ENCODE measurements around the gene VPS35.

Gene VPS35

DNA sequence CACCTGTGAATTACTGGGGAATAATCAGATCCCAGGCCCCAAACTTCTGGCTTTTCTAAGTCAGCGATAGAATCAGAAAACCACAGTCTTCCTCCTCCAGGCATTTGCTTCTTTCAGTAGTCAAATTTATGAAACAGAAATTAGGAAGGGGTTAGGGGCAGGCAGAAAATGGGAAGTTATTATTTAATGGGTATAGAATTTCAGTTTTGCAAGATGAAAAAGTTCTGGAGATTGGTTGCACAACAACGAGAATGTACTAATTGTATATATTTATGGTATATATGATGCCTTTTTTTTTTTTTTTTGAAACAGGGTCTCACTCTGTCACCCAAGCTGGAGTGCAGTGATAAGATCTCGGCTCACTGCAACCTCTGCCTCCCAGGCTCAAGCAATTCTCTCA lies 23.9 kb upstream of the VPS35 start:
- Histone ChIP-seq H3K27me3 (ENCODE audit: control insufficient read depth in 1 of 2, insufficient read depth in 2 of 2, low read length in 2 of 2) (no peaks in the 10 kb centered on the region), H3K9me3 (ENCODE audit: control insufficient read depth in 2 of 2, low read length in 2 of 2) (no peaks in the 10 kb centered on the region), H3K9ac (ENCODE audit: low read length in 2 of 2) (no peak overlapping the region), H3K36me3 (ENCODE audit: control insufficient read depth in 2 of 2, insufficient read depth in 2 of 2, low read length in 2 of 2) (no peaks in the 10 kb centered on the region), H3K4me1 (ENCODE audit: control insufficient read depth, insufficient read depth, low read length) (no peaks in the 10 kb centered on the region), H3K27ac (ENCODE audit: low read length) (no peak overlapping the region), H3K4me3 (ENCODE audit: low read length in 2 of 2) (no peak overlapping the region)

DNA sequence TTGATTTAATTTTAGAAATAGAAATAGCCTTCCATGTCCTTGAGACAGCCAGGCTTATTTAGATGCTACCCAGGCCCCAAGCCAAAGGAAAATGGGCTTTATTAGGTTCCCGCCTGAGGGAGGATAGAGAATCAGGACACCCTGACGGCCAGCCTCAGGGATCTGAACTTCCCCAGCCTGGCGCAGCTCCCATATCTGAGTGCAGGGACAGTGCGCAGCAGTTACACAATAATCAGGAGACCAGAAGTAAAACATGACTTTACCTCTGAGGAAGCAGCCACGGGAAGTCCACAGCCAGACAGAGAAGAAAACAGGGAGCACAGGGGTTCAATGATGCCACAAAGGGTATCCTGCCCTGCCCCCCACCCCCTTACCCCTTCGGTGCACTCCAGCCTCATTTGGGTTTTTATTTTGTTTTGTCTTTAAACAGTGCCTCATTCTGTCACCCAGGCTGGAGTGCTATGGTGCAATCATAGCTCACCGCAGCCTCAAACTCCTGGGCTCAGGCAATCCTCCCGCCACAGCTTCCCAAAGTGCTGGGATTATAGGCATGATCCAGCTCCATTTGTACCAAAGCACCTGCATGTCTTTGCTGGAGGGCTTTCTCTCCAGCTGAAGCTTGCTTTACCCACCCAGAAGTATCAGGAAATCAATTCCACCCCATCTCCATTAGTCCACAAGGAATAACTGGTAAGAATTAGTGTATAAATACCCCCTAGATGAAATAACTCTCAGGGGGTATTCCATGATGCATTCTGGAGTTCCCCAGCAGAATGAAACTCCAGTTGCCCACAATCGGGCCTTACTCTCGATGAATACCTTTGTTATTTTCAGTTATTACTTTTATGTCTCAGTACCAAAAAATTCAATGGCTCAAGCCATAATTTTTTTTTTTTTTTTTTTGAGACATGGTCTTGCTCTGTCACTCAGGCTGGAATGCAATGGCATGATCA lies 22.4 kb upstream of the VPS35 start:
- no peaks in the 10 kb centered on the region for H3K36me3 ChIP-seq (ENCODE audit: control insufficient read depth in 2 of 2, insufficient read depth in 2 of 2, low read length in 2 of 2)
- no peaks in the 10 kb centered on the region for H3K4me1 ChIP-seq (ENCODE audit: control insufficient read depth, insufficient read depth, low read length)
- no peak overlapping the region for H3K27ac ChIP-seq (ENCODE audit: low read length)
- no peak overlapping the region for H3K4me3 ChIP-seq (ENCODE audit: low read length in 2 of 2)
- no peak overlapping the region for H3K9ac ChIP-seq (ENCODE audit: low read length in 2 of 2)
- no peaks in the 10 kb centered on the region for H3K9me3 ChIP-seq (ENCODE audit: control insufficient read depth in 2 of 2, low read length in 2 of 2)
- H3K27me3 ChIP-seq (ENCODE audit: control insufficient read depth in 1 of 2, insufficient read depth in 2 of 2, low read length in 2 of 2): no peaks in the 10 kb centered on the region

DNA sequence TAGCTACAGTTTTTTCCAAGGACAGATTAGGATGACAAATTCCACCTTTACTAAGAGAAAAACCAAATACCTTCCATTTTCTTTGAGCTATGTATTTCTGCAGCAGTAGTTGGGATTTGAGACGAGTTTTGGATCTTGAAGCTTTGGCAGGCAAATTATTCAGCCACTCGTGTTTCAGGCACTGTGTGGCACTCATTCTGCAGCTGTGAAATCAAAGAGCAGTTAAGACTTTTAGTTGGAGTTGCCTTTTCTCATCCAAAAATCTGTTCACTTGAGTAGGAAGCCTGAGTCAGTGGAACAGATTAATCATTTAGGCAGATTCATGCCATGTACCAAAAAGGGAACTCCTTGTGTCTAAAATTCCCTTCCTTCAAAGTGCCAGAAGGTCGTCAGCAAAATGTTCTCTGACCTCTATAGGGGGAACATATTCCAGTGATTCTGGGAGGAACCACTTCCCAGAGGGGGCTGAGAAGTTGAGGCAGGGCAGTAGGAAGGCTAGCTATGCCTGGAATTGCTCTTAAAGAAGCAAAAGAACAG lies 20.6 kb upstream of the VPS35 start:
- H3K27ac ChIP-seq (ENCODE audit: low read length): no peak overlapping the region
- no peaks in the 10 kb centered on the region for H3K36me3 ChIP-seq (ENCODE audit: control insufficient read depth in 2 of 2, insufficient read depth in 2 of 2, low read length in 2 of 2)
- H3K4me3 ChIP-seq (ENCODE audit: low read length in 2 of 2): no peak overlapping the region
- no peak overlapping the region for H3K9ac ChIP-seq (ENCODE audit: low read length in 2 of 2)
- H3K4me1 ChIP-seq (ENCODE audit: control insufficient read depth, insufficient read depth, low read length): no peaks in the 10 kb centered on the region
- no peaks in the 10 kb centered on the region for H3K9me3 ChIP-seq (ENCODE audit: control insufficient read depth in 2 of 2, low read length in 2 of 2)
- no peaks in the 10 kb centered on the region for H3K27me3 ChIP-seq (ENCODE audit: control insufficient read depth in 1 of 2, insufficient read depth in 2 of 2, low read length in 2 of 2)

DNA sequence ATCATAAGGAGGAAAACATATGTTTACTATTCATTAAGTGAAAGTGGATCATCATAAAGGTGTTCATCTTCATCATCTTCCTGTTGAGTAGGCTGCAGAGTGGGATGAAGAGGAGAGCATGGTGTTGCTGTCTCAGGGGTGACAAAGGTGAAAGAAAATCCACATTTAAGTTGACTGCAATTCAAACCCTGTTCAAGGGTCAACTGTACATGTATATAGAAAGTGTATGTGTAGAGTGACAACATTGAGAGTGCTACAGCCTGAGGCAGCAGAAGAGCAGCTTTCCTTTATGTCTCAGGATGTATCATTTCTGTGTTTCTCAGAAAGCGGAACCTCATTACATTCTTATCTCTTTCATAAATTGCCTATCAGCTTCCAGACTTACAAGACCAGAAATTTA lies 17.7 kb upstream of the VPS35 start:
- no peaks in the 10 kb centered on the region for H3K36me3 ChIP-seq (ENCODE audit: control insufficient read depth in 2 of 2, insufficient read depth in 2 of 2, low read length in 2 of 2)

DNA sequence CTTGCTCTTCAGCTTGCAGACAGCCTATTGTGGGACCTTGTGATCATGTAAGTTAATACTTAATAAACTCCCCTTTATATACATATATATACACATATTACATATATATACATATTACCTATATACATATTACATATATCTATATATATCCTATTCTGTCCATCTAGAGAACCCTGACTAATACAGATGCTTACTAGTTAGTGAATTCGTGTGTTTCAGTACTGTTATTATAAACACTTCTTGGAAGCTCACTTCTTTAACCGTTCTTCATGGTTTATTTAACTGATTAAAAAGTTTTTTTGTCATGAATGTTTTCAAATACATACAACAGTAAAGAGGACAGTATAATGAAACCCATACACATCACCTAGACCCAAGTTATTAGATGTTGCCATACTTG lies 13.1 kb upstream of the VPS35 start:
- Histone ChIP-seq H3K27me3 (ENCODE audit: control insufficient read depth in 1 of 2, insufficient read depth in 2 of 2, low read length in 2 of 2) (no peaks in the 10 kb centered on the region), H3K27ac (ENCODE audit: low read length) (no peak overlapping the region), H3K36me3 (ENCODE audit: control insufficient read depth in 2 of 2, insufficient read depth in 2 of 2, low read length in 2 of 2) (no peaks in the 10 kb centered on the region), H3K9ac (ENCODE audit: low read length in 2 of 2) (no peak overlapping the region), H3K4me3 (ENCODE audit: low read length in 2 of 2) (no peak overlapping the region), H3K4me1 (ENCODE audit: control insufficient read depth, insufficient read depth, low read length) (no peaks in the 10 kb centered on the region), H3K9me3 (ENCODE audit: control insufficient read depth in 2 of 2, low read length in 2 of 2) (no peaks in the 10 kb centered on the region)

More for the DNA sequence above, 17.7 kb upstream of the VPS35 start:
- Histone ChIP-seq H3K4me1 (ENCODE audit: control insufficient read depth, insufficient read depth, low read length) (no peaks in the 10 kb centered on the region), H3K4me3 (ENCODE audit: low read length in 2 of 2) (no peak overlapping the region), H3K9me3 (ENCODE audit: control insufficient read depth in 2 of 2, low read length in 2 of 2) (no peaks in the 10 kb centered on the region), H3K9ac (ENCODE audit: low read length in 2 of 2) (no peak overlapping the region), H3K27ac (ENCODE audit: low read length) (no peak overlapping the region), H3K27me3 (ENCODE audit: control insufficient read depth in 1 of 2, insufficient read depth in 2 of 2, low read length in 2 of 2) (no peaks in the 10 kb centered on the region)

DNA sequence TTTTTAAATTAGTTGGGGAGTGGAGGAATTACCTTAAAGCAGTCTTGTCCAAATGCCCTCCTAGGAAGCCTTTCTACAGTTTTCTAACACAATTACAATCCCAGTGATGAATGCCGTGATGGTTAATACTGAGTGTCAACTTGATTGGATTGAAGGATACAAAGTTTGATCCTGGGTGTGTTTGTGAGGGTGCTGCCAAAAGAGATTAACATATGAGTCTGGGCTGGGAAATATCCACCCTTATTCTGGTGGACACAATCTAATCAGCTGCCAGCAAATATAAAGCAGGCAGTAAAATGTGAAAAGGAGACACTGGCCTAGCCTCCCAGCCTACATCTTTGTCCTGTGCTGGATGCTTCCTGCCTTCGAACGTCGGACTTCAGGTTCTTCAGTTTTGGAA lies 12.6 kb upstream of the VPS35 start:
- H3K36me3 ChIP-seq (ENCODE audit: control insufficient read depth in 2 of 2, insufficient read depth in 2 of 2, low read length in 2 of 2): no peaks in the 10 kb centered on the region
- H3K27ac ChIP-seq (ENCODE audit: low read length): no peak overlapping the region
- H3K4me3 ChIP-seq (ENCODE audit: low read length in 2 of 2): no peak overlapping the region
- H3K4me1 ChIP-seq (ENCODE audit: control insufficient read depth, insufficient read depth, low read length): no peaks in the 10 kb centered on the region
- H3K9ac ChIP-seq (ENCODE audit: low read length in 2 of 2): no peak overlapping the region
- H3K9me3 ChIP-seq (ENCODE audit: control insufficient read depth in 2 of 2, low read length in 2 of 2): no peaks in the 10 kb centered on the region
- no peaks in the 10 kb centered on the region for H3K27me3 ChIP-seq (ENCODE audit: control insufficient read depth in 1 of 2, insufficient read depth in 2 of 2, low read length in 2 of 2)

DNA sequence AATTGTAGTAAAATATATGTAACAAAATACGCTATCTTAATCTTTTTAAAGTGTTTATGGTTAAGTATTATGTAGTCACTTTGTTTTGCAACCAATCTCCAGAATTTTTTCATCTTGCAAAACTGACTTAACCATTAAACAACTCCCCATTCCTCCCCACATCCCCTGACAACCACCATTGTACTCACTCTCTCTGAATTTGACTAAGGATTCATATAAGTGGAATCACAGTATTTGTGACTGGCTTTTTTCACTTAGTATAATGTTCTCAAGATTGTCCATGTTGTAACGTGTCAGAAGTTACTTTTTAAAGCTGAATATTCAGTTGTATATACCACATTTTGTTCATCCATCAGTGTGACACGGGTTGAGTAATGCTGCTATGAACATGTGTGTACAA lies 11.1 kb upstream of the VPS35 start:
- Histone ChIP-seq H3K9ac (ENCODE audit: low read length in 2 of 2) (no peak overlapping the region), H3K4me1 (ENCODE audit: control insufficient read depth, insufficient read depth, low read length) (no peaks in the 10 kb centered on the region), H3K4me3 (ENCODE audit: low read length in 2 of 2) (no peak overlapping the region), H3K9me3 (ENCODE audit: control insufficient read depth in 2 of 2, low read length in 2 of 2) (no peaks in the 10 kb centered on the region), H3K27me3 (ENCODE audit: control insufficient read depth in 1 of 2, insufficient read depth in 2 of 2, low read length in 2 of 2) (no peaks in the 10 kb centered on the region), H3K36me3 (ENCODE audit: control insufficient read depth in 2 of 2, insufficient read depth in 2 of 2, low read length in 2 of 2) (no peaks in the 10 kb centered on the region), H3K27ac (ENCODE audit: low read length) (no peak overlapping the region)

DNA sequence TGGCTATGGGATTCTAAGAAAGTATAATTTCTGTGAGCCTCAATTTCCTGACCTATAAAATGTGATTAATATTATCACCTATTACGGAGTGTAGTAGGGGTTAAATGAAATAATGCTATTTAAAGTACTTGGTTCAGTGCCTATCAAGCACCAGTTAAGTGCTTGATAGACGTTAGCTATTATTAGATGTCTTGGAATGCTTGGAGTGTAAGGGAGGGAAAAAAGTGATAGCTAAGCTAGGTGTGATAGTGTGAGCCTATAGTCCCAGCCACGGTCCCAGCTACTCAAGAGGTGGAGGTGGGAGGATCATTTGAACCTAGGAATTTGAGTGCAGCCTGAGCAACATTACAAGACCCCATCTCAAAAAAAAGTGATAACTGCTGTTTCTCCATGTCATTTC lies 8.0 kb upstream of the VPS35 start:
- Histone ChIP-seq H3K27me3 (ENCODE audit: control insufficient read depth in 1 of 2, insufficient read depth in 2 of 2, low read length in 2 of 2) (no peaks in the 10 kb centered on the region), H3K27ac (ENCODE audit: low read length) (no peak overlapping the region), H3K4me3 (ENCODE audit: low read length in 2 of 2) (no peak overlapping the region), H3K36me3 (ENCODE audit: control insufficient read depth in 2 of 2, insufficient read depth in 2 of 2, low read length in 2 of 2) (no peaks in the 10 kb centered on the region), H3K9ac (ENCODE audit: low read length in 2 of 2) (no peak overlapping the region), H3K4me1 (ENCODE audit: control insufficient read depth, insufficient read depth, low read length) (no peaks in the 10 kb centered on the region), H3K9me3 (ENCODE audit: control insufficient read depth in 2 of 2, low read length in 2 of 2) (no peaks in the 10 kb centered on the region)

DNA sequence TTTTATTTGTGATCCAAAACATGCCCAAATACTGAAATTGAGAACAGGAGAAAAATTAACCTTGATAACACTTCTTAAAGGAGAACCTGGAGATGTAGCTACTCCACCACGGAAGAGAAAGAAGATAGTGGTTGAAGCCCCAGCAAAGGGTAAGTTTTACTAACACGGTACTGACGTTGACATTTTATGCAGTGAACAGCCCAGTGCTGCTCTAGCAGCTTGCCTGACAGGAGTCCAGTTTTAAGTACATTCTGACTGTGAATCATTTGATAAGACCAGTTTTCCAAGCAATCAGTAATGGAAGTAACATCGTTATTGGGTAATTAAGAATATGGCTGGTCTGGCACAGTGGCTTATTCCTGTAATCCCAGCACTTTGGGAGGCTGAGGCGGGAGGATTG lies 7.0 kb upstream of the VPS35 start:
- H3K4me1 ChIP-seq (ENCODE audit: control insufficient read depth, insufficient read depth, low read length): no peaks in the 10 kb centered on the region
- no peaks in the 10 kb centered on the region for H3K36me3 ChIP-seq (ENCODE audit: control insufficient read depth in 2 of 2, insufficient read depth in 2 of 2, low read length in 2 of 2)
- no peaks in the 10 kb centered on the region for H3K9me3 ChIP-seq (ENCODE audit: control insufficient read depth in 2 of 2, low read length in 2 of 2)
- H3K27ac ChIP-seq (ENCODE audit: low read length): no peak overlapping the region
- H3K9ac ChIP-seq (ENCODE audit: low read length in 2 of 2): no peak overlapping the region
- no peak overlapping the region for H3K4me3 ChIP-seq (ENCODE audit: low read length in 2 of 2)
- H3K27me3 ChIP-seq (ENCODE audit: control insufficient read depth in 1 of 2, insufficient read depth in 2 of 2, low read length in 2 of 2): no peaks in the 10 kb centered on the region

DNA sequence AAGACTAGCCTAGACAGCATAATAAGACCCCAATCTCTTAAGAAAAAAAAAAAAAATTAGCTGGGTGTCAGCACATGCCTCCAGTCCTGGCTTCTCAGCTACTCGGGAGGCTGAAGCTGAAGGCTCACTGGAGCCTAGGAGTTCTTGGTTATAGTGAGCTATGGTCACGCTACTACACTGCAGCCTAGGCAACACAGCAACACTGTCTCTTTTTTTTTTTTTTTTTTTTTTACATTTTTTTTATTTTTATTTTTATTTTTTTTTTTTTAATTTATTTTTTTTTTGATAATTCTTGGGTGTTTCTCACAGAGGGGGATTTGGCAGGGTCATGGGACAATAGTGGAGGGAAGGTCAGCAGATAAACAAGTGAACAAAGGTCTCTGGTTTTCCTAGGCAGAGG lies 4.6 kb upstream of the VPS35 start:
- Histone ChIP-seq H3K27me3 (ENCODE audit: control insufficient read depth in 1 of 2, insufficient read depth in 2 of 2, low read length in 2 of 2) (no peaks in the 10 kb centered on the region), H3K27ac (ENCODE audit: low read length) (no peak overlapping the region), H3K9ac (ENCODE audit: low read length in 2 of 2) (no peak overlapping the region), H3K4me1 (ENCODE audit: control insufficient read depth, insufficient read depth, low read length) (peaks cover 7% of the 10 kb centered on the region), H3K36me3 (ENCODE audit: control insufficient read depth in 2 of 2, insufficient read depth in 2 of 2, low read length in 2 of 2) (no peaks in the 10 kb centered on the region), H3K4me3 (ENCODE audit: low read length in 2 of 2) (no peak overlapping the region), H3K9me3 (ENCODE audit: control insufficient read depth in 2 of 2, low read length in 2 of 2) (no peaks in the 10 kb centered on the region)

DNA sequence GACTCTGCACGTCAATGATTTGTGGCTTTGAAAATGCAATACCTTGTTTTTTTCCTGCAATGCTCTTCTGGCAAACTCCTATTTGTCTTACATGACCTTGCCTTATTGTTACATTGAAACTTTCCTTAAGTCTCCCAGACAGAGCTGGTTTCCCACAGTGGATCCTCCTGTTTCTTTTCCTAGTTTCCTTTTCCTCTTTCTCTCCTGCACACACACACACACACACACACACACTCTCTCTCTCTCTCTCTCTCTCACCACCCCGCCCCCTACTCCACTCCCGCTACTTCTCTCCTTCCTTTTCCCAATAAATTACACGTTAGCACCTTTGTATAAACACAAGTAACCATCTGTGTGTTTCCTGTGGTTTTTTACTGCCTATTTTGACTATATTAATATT lies 2.7 kb upstream of the VPS35 start:
- H3K9ac ChIP-seq (ENCODE audit: low read length in 2 of 2): no peak overlapping the region
- no peaks in the 10 kb centered on the region for H3K27me3 ChIP-seq (ENCODE audit: control insufficient read depth in 1 of 2, insufficient read depth in 2 of 2, low read length in 2 of 2)
- H3K4me1 ChIP-seq (ENCODE audit: control insufficient read depth, insufficient read depth, low read length): peaks cover 13% of the 10 kb centered on the region
- no peak overlapping the region for H3K27ac ChIP-seq (ENCODE audit: low read length)
- no peak overlapping the region for H3K4me3 ChIP-seq (ENCODE audit: low read length in 2 of 2)
- H3K36me3 ChIP-seq (ENCODE audit: control insufficient read depth in 2 of 2, insufficient read depth in 2 of 2, low read length in 2 of 2): no peaks in the 10 kb centered on the region
- H3K9me3 ChIP-seq (ENCODE audit: control insufficient read depth in 2 of 2, low read length in 2 of 2): no peaks in the 10 kb centered on the region

Measured in stomach smooth muscle (tissue), 2 donors.